Natural killer cell (primary cell): ENCODE measurements around the gene ZNF354C. TPM values are rescaled to one million over a fixed set of nuclear protein-coding genes. Genes with fewer than 3 reads are reported as not detected.

Source experiments
- ATAC-seq, 3 donors: fragments of 150-1000 bp in 2 of 3; fragments of 200-7000 bp in 1 of 3; cut with Tn5 transposase; 1 replicate in 1 of 3; 2 replicates in 2 of 3; pipeline ENCODE4 v1.10.0; 2021; ENCODE audit warnings: mild to moderate bottlenecking in 2 of 3, moderate library complexity in 2 of 3
- DNase-seq, 2 donors: peaks; one replicate each; pipeline versions ENCODE4 v3.0.0 to v3.0.0-alpha.2; 2013 to 2021; ENCODE audit warnings: mixed read lengths in 1 of 2
- H3K27ac ChIP-seq: one replicate; pipeline ENCODE4 v1.5.1; 2013; ENCODE audit warnings: mild to moderate bottlenecking, low read length
- H3K27me3 ChIP-seq: one replicate; pipeline ENCODE4 v1.6.1; 2013; ENCODE audit warnings: low read length; ENCODE audit not compliant: control insufficient read depth, insufficient read depth
- H3K36me3 ChIP-seq: one replicate; pipeline ENCODE4 v1.6.1; 2013; ENCODE audit warnings: low read length; ENCODE audit not compliant: control insufficient read depth, insufficient read depth
- H3K4me1 ChIP-seq: one replicate; pipeline ENCODE4 v1.6.1; 2013; ENCODE audit warnings: low read length; ENCODE audit not compliant: control insufficient read depth, insufficient read depth
- H3K4me3 ChIP-seq: one replicate; pipeline ENCODE4 v1.5.1; 2013; ENCODE audit warnings: low read length
- H3K9me3 ChIP-seq: one replicate; pipeline ENCODE4 v1.6.1; 2013; ENCODE audit warnings: low read length; ENCODE audit not compliant: control insufficient read depth, insufficient read depth
- H3K27ac Mint-ChIP-seq, 2 donors: one replicate each; pipeline ENCODE4 v1.8.0; 2022; ENCODE audit warnings: mild to moderate bottlenecking in 2 of 2, mixed read lengths in 2 of 2, moderate library complexity in 1 of 2
- H3K27me3 Mint-ChIP-seq, 2 donors: one replicate each; pipeline ENCODE4 v1.8.0; 2022; ENCODE audit warnings: low read depth in 2 of 2, mixed read lengths in 2 of 2
- H3K36me3 Mint-ChIP-seq: one replicate; pipeline ENCODE4 v1.8.0; 2022; ENCODE audit warnings: mixed read lengths
- H3K4me1 Mint-ChIP-seq, 2 donors: one replicate each; pipeline ENCODE4 v1.8.0; 2022; ENCODE audit warnings: mixed read lengths in 2 of 2
- H3K4me3 Mint-ChIP-seq: one replicate; pipeline ENCODE4 v1.8.0; 2022; ENCODE audit warnings: mild to moderate bottlenecking, moderate library complexity, mixed read lengths
- H3K9me3 Mint-ChIP-seq, 2 donors: one replicate each; pipeline ENCODE4 v1.8.0; 2022; ENCODE audit warnings: mixed read lengths in 2 of 2
- CTCF ChIP-seq: fragments of 200-600 bp; IDR thresholded peaks from one replicate; pipeline ENCODE4 v1.8.0; 2022; ENCODE audit warnings: antibody characterized with exemption
- WGBS: methylation state at CpG from one replicate; pipeline ENCODE4 v1.1.7; 2013; ENCODE audit warnings: missing lambda C conversion rate; ENCODE audit not compliant: insufficient coverage; 5-methylcytosine and 5-hydroxymethylcytosine counted together
- intact Hi-C: fragments of 100-400 bp; cut with micrococcal nuclease; formaldehyde crosslinking; loops from one replicate; pipeline ENCODE4 v1.14.2; 2022
- total RNA-seq, 4 donors: library from RNA; stranded (reverse); fragments of 120-200 nt in 1 of 4; gene quantifications; one replicate each; pipeline versions ENCODE4 v1.2.3 to v1.2.4, GENCODE V29; 2013 to 2022

Gene ZNF354C
- total RNA-seq, 3 donors from 2014 or later (not counting 1 experiment from before 2014, with no cell fraction given): 4.0 to 7.4 (median 4.9) TPM

- Histone ChIP-seq H3K4me3 (no peak overlapping the region), H3K27ac (no peak overlapping the region), H3K36me3 (no peaks in the 10 kb centered on the region), H3K27me3 (no peaks in the 10 kb centered on the region), H3K4me1 (no peaks in the 10 kb centered on the region), H3K9me3 (peaks cover 39% of the 10 kb centered on the region)
- no peak overlapping the region for H3K4me3 Mint-ChIP-seq
- H3K36me3 Mint-ChIP-seq: no peaks in the 10 kb centered on the region
- no peak for TF ChIP-seq CTCF
- H3K27ac Mint-ChIP-seq: no peak overlapping the region
- H3K27me3 Mint-ChIP-seq: no peaks in the 10 kb centered on the region
- no peaks in the 10 kb centered on the region for H3K4me1 Mint-ChIP-seq
- H3K9me3 Mint-ChIP-seq: peaks cover 15 to 20% of the 10 kb centered on the region in 2 donors
- 95% methylated on average over 13 of the region's 13 CpGs for WGBS
- no peak for DNase-seq
- ATAC-seq: no peak
- intact Hi-C loops: no loop called here
Observed at GRCh38 chr5:179113143-179113530, 53.0 kb downstream of the ZNF354C start.

- no peaks in the 10 kb centered on the region for H3K36me3 ChIP-seq
- H3K4me3 ChIP-seq: no peak overlapping the region
- Mint-ChIP-seq H3K27ac (no peak overlapping the region), H3K27me3 (no peaks in the 10 kb centered on the region), H3K9me3 (peaks cover 11 to 16% of the 10 kb centered on the region in 2 donors), H3K4me1 (no peaks in the 10 kb centered on the region), H3K36me3 (no peaks in the 10 kb centered on the region), H3K4me3 (no peak overlapping the region)
- ATAC-seq (no peak), DNase-seq (no peak)
- H3K4me1 ChIP-seq: no peaks in the 10 kb centered on the region
- 85% methylated on average over 12 of the region's 12 CpGs for WGBS
- intact Hi-C loops: no loop called here
- no peak for TF ChIP-seq CTCF
- H3K9me3 ChIP-seq: peaks cover 39% of the 10 kb centered on the region
- no peak overlapping the region for H3K27ac ChIP-seq
- H3K27me3 ChIP-seq: no peaks in the 10 kb centered on the region
Observed at GRCh38 chr5:179113945-179114641, 53.9 kb downstream of the ZNF354C start.

- Mint-ChIP-seq H3K36me3 (no peaks in the 10 kb centered on the region), H3K27ac (no peak overlapping the region), H3K9me3 (peaks cover 11 to 16% of the 10 kb centered on the region in 2 donors), H3K4me1 (no peaks in the 10 kb centered on the region), H3K27me3 (no peaks in the 10 kb centered on the region), H3K4me3 (no peak overlapping the region)
- ATAC-seq (no peak), DNase-seq (no peak)
- 93% methylated on average over 7 of the region's 7 CpGs for WGBS
- Histone ChIP-seq H3K4me3 (no peak overlapping the region), H3K27ac (no peak overlapping the region), H3K4me1 (no peaks in the 10 kb centered on the region), H3K36me3 (no peaks in the 10 kb centered on the region), H3K9me3 (peaks cover 39% of the 10 kb centered on the region), H3K27me3 (no peaks in the 10 kb centered on the region)
- no peak for TF ChIP-seq CTCF
- intact Hi-C loops: no loop called here
Observed at GRCh38 chr5:179114756-179115155, 54.6 kb downstream of the ZNF354C start.

GRCh38 chr5:179115307-179115706, 55.1 kb downstream of the ZNF354C start:
- Histone ChIP-seq H3K9me3 (peaks cover 40% of the 10 kb centered on the region), H3K4me3 (no peak overlapping the region), H3K36me3 (no peaks in the 10 kb centered on the region), H3K4me1 (no peaks in the 10 kb centered on the region), H3K27ac (no peak overlapping the region), H3K27me3 (no peaks in the 10 kb centered on the region)
- intact Hi-C loops: no loop called here
- H3K27me3 Mint-ChIP-seq: no peaks in the 10 kb centered on the region
- no peaks in the 10 kb centered on the region for H3K36me3 Mint-ChIP-seq
- no peaks in the 10 kb centered on the region for H3K4me1 Mint-ChIP-seq
- H3K4me3 Mint-ChIP-seq: no peak overlapping the region
- WGBS: 97% methylated on average over 3 of the region's 5 CpGs
- H3K9me3 Mint-ChIP-seq: peaks cover 13 to 18% of the 10 kb centered on the region in 2 donors
- no peak for TF ChIP-seq CTCF
- DNase-seq (no peak), ATAC-seq (no peak)
- no peak overlapping the region for H3K27ac Mint-ChIP-seq
